Nephron progenitor cell (in vitro differentiated cells): ENCODE results near the gene SLC36A3.

Source experiments
- DNase-seq: peaks from one replicate; pipeline ENCODE4 v3.0.0; 2021
- H3K27ac Mint-ChIP-seq: 2 replicates; pipeline ENCODE4 v1.8.0; 2021; ENCODE audit warnings: mild to moderate bottlenecking, moderate library complexity, mixed read lengths
- H3K27me3 Mint-ChIP-seq: 2 replicates; pipeline ENCODE4 v1.8.0; 2021; ENCODE audit warnings: mild to moderate bottlenecking, low read depth, mixed read lengths; ENCODE audit not compliant: poor library complexity
- H3K36me3 Mint-ChIP-seq: 2 replicates; pipeline ENCODE4 v1.8.0; 2021; ENCODE audit warnings: low read depth, mixed read lengths
- H3K4me1 Mint-ChIP-seq: 2 replicates; pipeline ENCODE4 v1.8.0; 2021; ENCODE audit warnings: mixed read lengths
- H3K4me3 Mint-ChIP-seq: 2 replicates; pipeline ENCODE4 v1.8.0; 2021; ENCODE audit warnings: mild to moderate bottlenecking, moderate library complexity, mixed read lengths
- H3K9me3 Mint-ChIP-seq: 2 replicates; pipeline ENCODE4 v1.8.0; 2021; ENCODE audit warnings: mild to moderate bottlenecking, moderate library complexity, mixed read lengths
- CTCF ChIP-seq: fragments of 200-600 bp; sonication (generic); IDR thresholded peaks from 2 replicates; pipeline ENCODE4 v1.5.0; 2021; ENCODE audit warnings: antibody characterized with exemption

SLC36A3 gene

GRCh38 chr5:151303666-151304065 lies at the start of gene SLC36A3:
SLC36A3 (minus strand) TSS chr5:151303766; CDS start chr5:151303354, 412 bp downstream.
- TF ChIP-seq CTCF = no peak
- Mint-ChIP-seq H3K27me3 (peaks cover 16% of the 10 kb centered on the region), H3K4me1 (peaks cover 5% of the 10 kb centered on the region), H3K27ac (peak within 1 kb of the TSS; percentile 75), H3K9me3 (peaks cover 2% of the 10 kb centered on the region), H3K4me3 (no peak within 1 kb of the TSS), H3K36me3 (no peaks in the 10 kb centered on the region)
- no peak for DNase-seq

- Mint-ChIP-seq H3K27ac (no peak overlapping the region), H3K27me3 (no peaks in the 10 kb centered on the region), H3K4me3 (no peak overlapping the region), H3K9me3 (peaks cover 8% of the 10 kb centered on the region), H3K36me3 (no peaks in the 10 kb centered on the region), H3K4me1 (peaks cover 25% of the 10 kb centered on the region)
- no peak for TF ChIP-seq CTCF
- DNase-seq = no peak
These were observed 48.1 kb upstream of the SLC36A3 start for GRCh38 chr5:151351671-151352070.

DNA sequence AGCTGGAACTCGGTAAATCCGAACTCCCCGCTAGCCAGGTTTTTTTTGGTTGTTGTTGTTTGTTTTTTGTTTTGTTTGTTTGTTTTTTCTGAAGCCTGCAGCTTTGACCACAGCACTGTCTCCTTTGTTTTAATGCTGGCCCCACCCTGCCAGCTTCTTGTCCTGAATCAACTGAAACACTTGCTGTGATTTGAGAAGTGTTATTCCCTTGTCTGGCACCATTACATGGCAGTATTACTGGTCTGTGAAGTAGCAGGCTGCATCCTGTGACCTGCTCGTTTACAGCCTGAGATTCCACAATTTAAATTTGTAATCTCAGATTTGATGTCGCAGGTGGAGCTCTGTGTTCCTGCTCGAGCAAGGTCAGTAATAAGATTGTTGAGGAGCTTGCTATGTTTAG lies 45.2 kb upstream of the SLC36A3 start:
- peaks cover 32% of the 10 kb centered on the region for H3K4me1 Mint-ChIP-seq
- no peak for TF ChIP-seq CTCF
- no peak for DNase-seq
- H3K27me3 Mint-ChIP-seq = peaks cover 14% of the 10 kb centered on the region
- H3K36me3 Mint-ChIP-seq = no peaks in the 10 kb centered on the region
- no peak overlapping the region for H3K4me3 Mint-ChIP-seq
- peaks cover 3% of the 10 kb centered on the region for H3K9me3 Mint-ChIP-seq
- no peak overlapping the region for H3K27ac Mint-ChIP-seq

DNA sequence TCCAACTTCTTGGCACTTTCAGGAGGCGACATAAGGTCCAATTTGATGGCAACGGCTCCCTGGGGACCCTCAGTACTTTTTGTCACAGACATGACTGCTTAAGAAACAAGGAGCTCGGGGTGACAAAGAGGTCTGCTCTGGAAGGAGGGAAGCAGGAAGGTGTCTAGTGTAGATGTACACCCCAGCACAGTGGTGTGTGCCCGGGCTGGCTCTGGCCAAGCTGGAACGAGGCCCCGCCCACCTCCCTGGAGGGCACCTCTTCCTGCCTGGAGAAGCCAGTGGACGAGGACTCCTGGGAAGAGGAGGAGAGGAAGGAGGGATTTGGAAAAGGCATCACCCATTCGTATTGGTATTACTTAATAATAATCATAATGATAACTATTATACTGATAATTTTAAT lies 43.8 kb upstream of the SLC36A3 start, which contains the start of gene SLC36A2:
SLC36A2 (minus strand) TSS at position 191 of the 400 bp plus-strand sequence; CDS start at position 92, 99 bp downstream.
- H3K27me3 Mint-ChIP-seq = peaks cover 16% of the 10 kb centered on the region
- peaks cover 32% of the 10 kb centered on the region for H3K4me1 Mint-ChIP-seq
- no peak within 1 kb of the TSS for H3K27ac Mint-ChIP-seq
- TF ChIP-seq CTCF = no peak
- H3K4me3 Mint-ChIP-seq = no peak within 1 kb of the TSS
- no peaks in the 10 kb centered on the region for H3K36me3 Mint-ChIP-seq
- no peak for DNase-seq
- H3K9me3 Mint-ChIP-seq = no peaks in the 10 kb centered on the region

DNA sequence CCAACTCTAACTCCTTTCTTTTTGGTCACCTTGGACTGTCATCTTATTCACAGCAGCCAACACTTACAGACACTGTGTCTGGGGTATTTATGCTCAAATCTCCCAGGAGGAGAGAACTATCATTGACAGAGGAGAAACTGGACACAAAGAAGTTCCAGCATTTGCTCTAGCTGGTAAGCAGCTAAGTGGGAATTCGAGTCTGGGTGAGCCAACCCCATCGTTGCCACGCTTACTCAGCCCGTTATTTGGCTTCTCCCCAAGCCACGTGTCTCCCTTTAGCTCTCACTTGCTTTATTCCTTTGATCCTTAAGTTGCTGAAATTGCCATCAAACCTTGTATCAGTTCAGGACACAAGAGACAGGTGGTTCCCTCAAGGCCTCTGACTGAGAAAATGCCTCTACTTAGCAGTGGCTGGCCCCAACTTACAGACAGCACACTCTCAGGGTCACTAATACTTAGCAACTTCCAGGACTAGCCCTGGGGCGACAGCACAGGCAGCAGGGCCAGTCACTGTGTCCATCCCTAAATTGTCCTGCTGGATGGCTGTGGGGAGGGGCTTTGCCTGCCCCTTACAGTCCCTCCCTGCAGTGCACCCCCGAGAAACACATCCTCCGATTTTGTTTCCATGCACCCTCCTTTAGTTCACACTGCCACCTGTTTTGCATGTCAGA lies 42.4 kb upstream of the SLC36A3 start:
- Mint-ChIP-seq H3K27ac (no peak overlapping the region), H3K9me3 (no peaks in the 10 kb centered on the region), H3K4me3 (no peak overlapping the region), H3K27me3 (peaks cover 22% of the 10 kb centered on the region), H3K4me1 (peaks cover 32% of the 10 kb centered on the region), H3K36me3 (no peaks in the 10 kb centered on the region)
- DNase-seq = no peak
- TF ChIP-seq CTCF = no peak
